ENCODE data around the gene RFXANK. TPM values are rescaled to one million over a fixed set of nuclear protein-coding genes. Genes with fewer than 3 reads are reported as not detected.
"Not testable (repeated sequence)": the region's sequence is repeated elsewhere in the genome, so short reads cannot be mapped to it uniquely, and the experiment has no call there.

RFXANK gene
- total RNA-seq, 3 donors from 2014 or later (not counting 1 experiment from before 2014, with no cell fraction given), result 50.1 to 67.5 (median 66.0) TPM

DNA sequence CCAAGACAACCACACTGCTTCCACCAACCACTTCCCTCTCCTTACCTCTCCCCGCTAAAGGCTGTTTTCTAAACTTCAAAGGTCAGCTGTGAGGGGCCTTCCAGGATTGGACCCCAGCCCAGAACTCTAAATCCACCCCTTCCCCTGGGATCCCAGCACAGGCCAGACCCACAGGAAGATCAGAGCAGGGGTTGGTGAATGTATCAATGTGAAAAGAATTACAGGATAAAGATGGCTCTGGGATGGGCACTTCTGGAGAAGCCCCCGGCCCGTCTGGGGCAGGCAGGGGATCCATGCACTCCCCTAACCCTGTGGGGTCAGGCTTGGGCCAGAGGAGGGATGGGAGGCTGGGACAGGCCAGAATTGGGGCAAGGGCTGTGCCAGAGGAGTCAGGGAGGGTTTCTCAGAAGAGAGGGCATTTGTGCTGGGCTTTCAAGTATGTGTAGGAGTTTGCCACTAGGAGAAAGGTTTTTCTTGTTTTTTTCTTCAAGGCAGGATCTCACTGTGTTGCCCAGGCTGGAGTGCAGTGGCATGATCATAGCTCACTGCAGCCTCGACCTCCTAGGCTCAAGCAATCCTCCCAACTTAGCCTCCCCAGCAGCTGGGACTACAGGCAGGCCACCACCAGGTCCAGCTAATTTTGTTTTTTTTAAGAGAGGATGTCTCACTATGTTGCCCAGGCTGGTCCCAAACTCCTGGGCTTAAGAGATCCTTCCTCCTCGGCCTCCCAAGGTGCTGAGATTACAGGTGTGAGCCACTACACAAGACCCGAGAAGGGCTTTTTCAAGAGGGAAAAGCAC, 21.0 kb upstream of the RFXANK start:
- TF ChIP-seq, protein P1, sequence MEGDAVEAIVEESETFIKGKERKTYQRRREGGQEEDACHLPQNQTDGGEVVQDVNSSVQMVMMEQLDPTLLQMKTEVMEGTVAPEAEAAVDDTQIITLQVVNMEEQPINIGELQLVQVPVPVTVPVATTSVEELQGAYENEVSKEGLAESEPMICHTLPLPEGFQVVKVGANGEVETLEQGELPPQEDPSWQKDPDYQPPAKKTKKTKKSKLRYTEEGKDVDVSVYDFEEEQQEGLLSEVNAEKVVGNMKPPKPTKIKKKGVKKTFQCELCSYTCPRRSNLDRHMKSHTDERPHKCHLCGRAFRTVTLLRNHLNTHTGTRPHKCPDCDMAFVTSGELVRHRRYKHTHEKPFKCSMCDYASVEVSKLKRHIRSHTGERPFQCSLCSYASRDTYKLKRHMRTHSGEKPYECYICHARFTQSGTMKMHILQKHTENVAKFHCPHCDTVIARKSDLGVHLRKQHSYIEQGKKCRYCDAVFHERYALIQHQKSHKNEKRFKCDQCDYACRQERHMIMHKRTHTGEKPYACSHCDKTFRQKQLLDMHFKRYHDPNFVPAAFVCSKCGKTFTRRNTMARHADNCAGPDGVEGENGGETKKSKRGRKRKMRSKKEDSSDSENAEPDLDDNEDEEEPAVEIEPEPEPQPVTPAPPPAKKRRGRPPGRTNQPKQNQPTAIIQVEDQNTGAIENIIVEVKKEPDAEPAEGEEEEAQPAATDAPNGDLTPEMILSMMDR (IDR thresholded peaks at IDR 0.05), result no peak
- 94% methylated on average over 6 of the region's 6 CpGs for WGBS (ENCODE audit: insufficient coverage)
- H3K4me3 Mint-ChIP-seq, result peak overlapping the region; percentile 17
- H3K36me3 ChIP-seq (ENCODE audit: control insufficient read depth, insufficient read depth, low read length), result no peaks in the 10 kb centered on the region
- H3K27me3 Mint-ChIP-seq (ENCODE audit: low read depth in 2 of 2), result peaks cover 0 to 4% of the 10 kb centered on the region in 2 donors
- intact Hi-C loops (cut with micrococcal nuclease), result no loop called here
- peaks cover 18% of the 10 kb centered on the region for H3K4me1 ChIP-seq (ENCODE audit: control insufficient read depth, insufficient read depth, low read length)
- H3K4me3 ChIP-seq (ENCODE audit: low read length), result no peak overlapping the region
- peaks cover 15 to 16% of the 10 kb centered on the region in 2 donors for H3K4me1 Mint-ChIP-seq
- no peak overlapping the region for H3K27ac ChIP-seq (ENCODE audit: low read length)
- H3K9me3 Mint-ChIP-seq, result no peaks in the 10 kb centered on the region
- no peaks in the 10 kb centered on the region for H3K9me3 ChIP-seq (ENCODE audit: control insufficient read depth, insufficient read depth, low read length)
- peak overlapping the region in 1 of 2 donors; percentile 69 for H3K27ac Mint-ChIP-seq
- ATAC-seq (no peak), DNase-seq (no peak)
- no peaks in the 10 kb centered on the region for H3K27me3 ChIP-seq (ENCODE audit: control insufficient read depth, insufficient read depth, low read length)
- H3K36me3 Mint-ChIP-seq, result no peaks in the 10 kb centered on the region

DNA sequence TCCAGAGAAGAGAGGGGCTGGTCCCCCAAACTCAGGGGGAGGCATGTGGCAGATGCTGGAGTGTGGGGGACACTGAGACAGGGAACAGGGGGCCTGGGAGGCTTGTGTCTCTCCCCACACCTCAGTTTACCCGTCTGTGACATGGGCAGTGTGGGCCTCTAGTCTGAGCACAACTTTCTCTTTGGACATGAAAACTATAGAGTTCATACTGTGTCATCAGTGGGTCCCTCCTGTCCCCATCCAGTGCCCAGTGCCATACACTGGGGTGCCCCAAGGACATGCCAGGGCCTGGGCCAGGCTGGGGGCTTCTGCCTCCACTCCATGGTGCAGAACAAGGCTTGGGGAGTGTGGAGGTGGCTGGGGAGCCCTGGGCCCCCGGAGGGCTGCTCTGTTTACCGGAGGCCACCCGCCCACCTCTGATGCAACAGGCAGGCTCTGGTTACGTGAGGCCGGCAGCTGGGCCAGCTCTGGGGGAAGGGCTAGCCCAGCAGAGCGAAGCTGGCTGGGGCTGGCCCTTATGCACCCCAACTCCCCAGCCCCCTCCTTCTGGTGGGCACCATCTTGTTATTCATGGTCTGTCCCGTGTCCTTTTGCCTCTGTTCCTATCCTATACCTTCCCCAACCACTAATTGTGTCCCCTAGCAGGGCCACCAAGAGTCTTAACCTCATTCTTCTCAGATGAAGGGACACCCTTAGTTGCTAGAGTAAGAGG, 20.1 kb upstream of the RFXANK start:
- H3K27me3 ChIP-seq (ENCODE audit: control insufficient read depth, insufficient read depth, low read length), result no peaks in the 10 kb centered on the region
- H3K36me3 Mint-ChIP-seq, result no peaks in the 10 kb centered on the region
- H3K4me3 Mint-ChIP-seq, result no peak overlapping the region
- H3K4me1 ChIP-seq (ENCODE audit: control insufficient read depth, insufficient read depth, low read length), result peaks cover 18% of the 10 kb centered on the region
- intact Hi-C loops (cut with micrococcal nuclease), result no loop called here
- no peak for ATAC-seq
- no peaks in the 10 kb centered on the region for H3K9me3 ChIP-seq (ENCODE audit: control insufficient read depth, insufficient read depth, low read length)
- TF ChIP-seq, protein P1 (IDR thresholded peaks at IDR 0.05), result no peak
- H3K4me3 ChIP-seq (ENCODE audit: low read length), result no peak overlapping the region
- peaks cover 15 to 16% of the 10 kb centered on the region in 2 donors for H3K4me1 Mint-ChIP-seq
- H3K36me3 ChIP-seq (ENCODE audit: control insufficient read depth, insufficient read depth, low read length), result peaks cover 8% of the 10 kb centered on the region
- H3K27me3 Mint-ChIP-seq (ENCODE audit: low read depth in 2 of 2), result peaks cover 0 to 4% of the 10 kb centered on the region in 2 donors
- H3K27ac ChIP-seq (ENCODE audit: low read length), result no peak overlapping the region
- no peaks in the 10 kb centered on the region for H3K9me3 Mint-ChIP-seq
- H3K27ac Mint-ChIP-seq, result no peak overlapping the region
- no peak for DNase-seq
- WGBS (ENCODE audit: insufficient coverage), result 84% methylated on average over 8 of the region's 8 CpGs

- ATAC-seq, result not testable (repeated sequence)
Measured at GRCh38 chr19:19173243-19173642, 18.8 kb upstream of the RFXANK start.

DNA sequence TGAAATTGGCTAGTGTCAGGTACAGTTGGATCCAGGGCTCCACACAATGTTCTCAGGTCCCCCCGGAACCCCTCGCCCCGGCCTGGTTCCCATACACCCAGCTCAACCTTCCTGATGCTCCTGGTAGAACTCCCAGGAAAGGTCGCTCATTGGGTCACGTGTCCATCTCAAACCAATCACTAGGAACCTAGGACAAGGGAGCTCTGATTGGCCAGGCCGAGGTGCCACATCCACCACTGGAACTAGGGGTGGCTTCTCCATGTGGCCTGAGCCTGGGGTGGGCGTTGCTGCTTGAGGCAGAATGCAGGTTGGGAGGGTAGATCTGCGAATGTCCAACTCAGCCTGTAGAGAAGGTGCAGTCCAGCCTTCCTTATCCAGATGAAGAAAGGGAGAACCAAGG, 15.1 kb upstream of the RFXANK start:
- intact Hi-C loops (cut with micrococcal nuclease), result no loop called here
- Histone ChIP-seq H3K27ac (ENCODE audit: low read length) (no peak overlapping the region), H3K9me3 (ENCODE audit: control insufficient read depth, insufficient read depth, low read length) (no peaks in the 10 kb centered on the region), H3K4me1 (ENCODE audit: control insufficient read depth, insufficient read depth, low read length) (peaks cover 14% of the 10 kb centered on the region), H3K4me3 (ENCODE audit: low read length) (no peak overlapping the region), H3K36me3 (ENCODE audit: control insufficient read depth, insufficient read depth, low read length) (peaks cover 28% of the 10 kb centered on the region), H3K27me3 (ENCODE audit: control insufficient read depth, insufficient read depth, low read length) (no peaks in the 10 kb centered on the region)
- no peak for DNase-seq
- TF ChIP-seq, protein P1 (IDR thresholded peaks at IDR 0.05), result no peak
- no peaks in the 10 kb centered on the region for H3K27me3 Mint-ChIP-seq (ENCODE audit: low read depth in 2 of 2)
- H3K4me1 Mint-ChIP-seq, result peaks cover 0 to 13% of the 10 kb centered on the region in 2 donors
- peaks cover 2% of the 10 kb centered on the region for H3K36me3 Mint-ChIP-seq
- H3K4me3 Mint-ChIP-seq, result no peak overlapping the region
- H3K27ac Mint-ChIP-seq, result no peak overlapping the region
- WGBS (ENCODE audit: insufficient coverage), result 90% methylated on average over 8 of the region's 8 CpGs
- ATAC-seq, result no peak
- H3K9me3 Mint-ChIP-seq, result no peaks in the 10 kb centered on the region

More at GRCh38 chr19:19173243-19173642, 18.8 kb upstream of the RFXANK start:
- H3K9me3 Mint-ChIP-seq; intact Hi-C loops (cut with micrococcal nuclease); H3K36me3 Mint-ChIP-seq; H3K4me3 Mint-ChIP-seq; H3K27me3 ChIP-seq (ENCODE audit: control insufficient read depth, insufficient read depth, low read length); H3K27ac ChIP-seq (ENCODE audit: low read length); H3K4me3 ChIP-seq (ENCODE audit: low read length); H3K9me3 ChIP-seq (ENCODE audit: control insufficient read depth, insufficient read depth, low read length); H3K27ac Mint-ChIP-seq; H3K27me3 Mint-ChIP-seq (ENCODE audit: low read depth in 2 of 2); DNase-seq: not testable (repeated sequence)
- peaks cover 15 to 16% of the 10 kb centered on the region in 2 donors for H3K4me1 Mint-ChIP-seq
- H3K36me3 ChIP-seq (ENCODE audit: control insufficient read depth, insufficient read depth, low read length), result peaks cover 12% of the 10 kb centered on the region
- H3K4me1 ChIP-seq (ENCODE audit: control insufficient read depth, insufficient read depth, low read length), result peaks cover 18% of the 10 kb centered on the region
- 92% methylated on average over 5 of the region's 5 CpGs for WGBS (ENCODE audit: insufficient coverage)
